Erythroblast (primary cell): ENCODE data around the gene ZDHHC1.

ENCODE experiments used
- GATA1 ChIP-seq: IDR thresholded peaks from 2 replicates; pipeline ENCODE4 v1.6.1; 2011; ENCODE audit warnings: low read depth, mild to moderate bottlenecking, control low read depth, low read length, moderate library complexity
- POLR2A ChIP-seq: IDR thresholded peaks from 2 replicates; pipeline ENCODE4 v1.6.1; 2011; ENCODE audit warnings: mild to moderate bottlenecking, low read length

DNA sequence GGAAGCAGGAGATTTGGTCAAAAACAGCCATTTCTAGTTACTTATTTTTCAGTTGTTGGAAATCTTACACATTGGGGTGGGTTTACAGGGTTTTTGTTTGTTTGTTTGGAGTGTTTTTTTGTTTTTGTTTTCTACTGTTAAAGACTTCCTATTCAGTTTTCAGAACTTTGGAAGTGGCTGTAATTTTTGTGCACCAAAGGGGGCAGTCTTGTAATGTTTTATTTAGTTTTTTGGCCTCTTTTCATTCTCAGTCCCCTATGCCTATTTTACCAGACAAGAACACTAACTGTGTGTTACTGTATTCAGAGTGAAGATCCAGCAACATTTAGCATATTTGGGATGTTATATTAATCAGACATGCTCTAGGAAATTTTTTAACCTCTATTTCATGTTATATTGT, 43.6 kb downstream of the ZDHHC1 start:
- TF ChIP-seq POLR2A (no peak), GATA1 (no peak)
